Mesothelial cell of epicardium (in vitro differentiated cells): ENCODE data around the gene ST6GALNAC6. TPM values are rescaled to one million over a fixed set of nuclear protein-coding genes. Genes with fewer than 3 reads are reported as not detected.

Experiments used
- DNase-seq, 2 experiments: peaks; one replicate each; pipeline ENCODE4 v3.0.0; 2021; ENCODE audit warnings: low spot score in 2 of 2; ENCODE audit not compliant: unreplicated experiment in 2 of 2
- H3K27ac Mint-ChIP-seq: 2 replicates; pipeline ENCODE4 v1.8.0; 2021; ENCODE audit warnings: mixed read lengths
- H3K27me3 Mint-ChIP-seq: 2 replicates; pipeline ENCODE4 v1.8.0; 2021; ENCODE audit warnings: low read depth, mixed read lengths
- H3K36me3 Mint-ChIP-seq: 2 replicates; pipeline ENCODE4 v1.8.0; 2021; ENCODE audit warnings: mixed read lengths
- H3K4me1 Mint-ChIP-seq: 2 replicates; pipeline ENCODE4 v1.8.0; 2021; ENCODE audit warnings: mixed read lengths
- H3K4me3 Mint-ChIP-seq: 2 replicates; pipeline ENCODE4 v1.8.0; 2021; ENCODE audit warnings: mild to moderate bottlenecking, moderate library complexity, mixed read lengths
- H3K9me3 Mint-ChIP-seq: 2 replicates; pipeline ENCODE4 v1.8.0; 2021; ENCODE audit warnings: mixed read lengths
- total RNA-seq: library from RNA; stranded (reverse); gene quantifications from 3 replicates; pipeline ENCODE4 v1.2.1, GENCODE V29; 2021
- TF ChIP-seq, protein P1 (sequence below): fragments of 200-600 bp; sonication (generic); IDR thresholded peaks from one replicate; pipeline ENCODE4 v1.5.0; 2021; ENCODE audit warnings: antibody characterized with exemption; ENCODE audit not compliant: unreplicated experiment

ST6GALNAC6 gene
- total RNA-seq, 1 donor from 2014 or later = 34.2 TPM

DNA sequence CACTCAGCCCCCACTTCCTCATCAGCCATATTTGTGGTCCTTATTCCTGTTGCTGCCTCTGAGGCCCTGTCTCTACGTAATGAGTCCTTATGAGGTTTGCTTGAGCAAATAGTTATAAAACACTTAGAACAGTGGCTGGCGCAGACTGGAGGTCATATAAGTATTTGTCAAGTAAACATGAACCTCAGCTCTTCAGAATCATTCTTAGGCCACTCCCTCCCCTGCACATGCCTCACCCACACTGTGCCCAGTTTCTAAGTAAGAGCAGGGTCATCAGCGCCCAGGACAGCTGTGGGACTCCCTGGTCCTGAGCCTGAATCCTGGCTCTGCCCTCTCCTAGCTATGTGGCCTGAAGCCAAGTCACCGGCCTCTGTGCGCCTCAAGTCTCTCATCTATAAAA lies 13.5 kb upstream of the ST6GALNAC6 start:
- Mint-ChIP-seq H3K4me3 (no peak overlapping the region), H3K27me3 (no peaks in the 10 kb centered on the region), H3K36me3 (peaks cover 11% of the 10 kb centered on the region), H3K4me1 (peaks cover 11% of the 10 kb centered on the region), H3K9me3 (no peaks in the 10 kb centered on the region), H3K27ac (no peak overlapping the region)
- TF ChIP-seq, protein P1, sequence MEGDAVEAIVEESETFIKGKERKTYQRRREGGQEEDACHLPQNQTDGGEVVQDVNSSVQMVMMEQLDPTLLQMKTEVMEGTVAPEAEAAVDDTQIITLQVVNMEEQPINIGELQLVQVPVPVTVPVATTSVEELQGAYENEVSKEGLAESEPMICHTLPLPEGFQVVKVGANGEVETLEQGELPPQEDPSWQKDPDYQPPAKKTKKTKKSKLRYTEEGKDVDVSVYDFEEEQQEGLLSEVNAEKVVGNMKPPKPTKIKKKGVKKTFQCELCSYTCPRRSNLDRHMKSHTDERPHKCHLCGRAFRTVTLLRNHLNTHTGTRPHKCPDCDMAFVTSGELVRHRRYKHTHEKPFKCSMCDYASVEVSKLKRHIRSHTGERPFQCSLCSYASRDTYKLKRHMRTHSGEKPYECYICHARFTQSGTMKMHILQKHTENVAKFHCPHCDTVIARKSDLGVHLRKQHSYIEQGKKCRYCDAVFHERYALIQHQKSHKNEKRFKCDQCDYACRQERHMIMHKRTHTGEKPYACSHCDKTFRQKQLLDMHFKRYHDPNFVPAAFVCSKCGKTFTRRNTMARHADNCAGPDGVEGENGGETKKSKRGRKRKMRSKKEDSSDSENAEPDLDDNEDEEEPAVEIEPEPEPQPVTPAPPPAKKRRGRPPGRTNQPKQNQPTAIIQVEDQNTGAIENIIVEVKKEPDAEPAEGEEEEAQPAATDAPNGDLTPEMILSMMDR = no peak
- DNase-seq = no peak

DNA sequence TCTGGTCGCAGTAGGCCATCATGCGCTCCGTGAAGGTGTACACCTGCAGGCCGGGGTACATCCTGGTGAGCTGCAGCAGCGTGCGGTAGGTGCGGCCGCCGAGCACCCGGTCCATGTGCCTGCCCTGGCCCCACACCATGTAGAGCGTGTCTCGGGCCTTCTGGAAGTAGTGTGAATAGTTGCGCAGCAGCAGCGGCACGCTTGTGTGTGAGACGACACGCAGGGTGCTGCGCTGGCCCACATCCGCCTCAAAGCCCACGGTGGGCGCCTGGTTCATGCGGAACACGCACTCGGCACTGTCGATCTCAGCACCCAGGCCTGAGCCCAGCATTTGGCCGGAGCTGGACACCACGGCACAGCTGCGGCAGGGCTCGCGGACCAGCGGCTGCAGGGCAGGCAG lies 12.9 kb upstream of the ST6GALNAC6 start:
- DNase-seq = no peak
- Mint-ChIP-seq H3K27ac (no peak overlapping the region), H3K4me3 (no peak overlapping the region), H3K27me3 (no peaks in the 10 kb centered on the region), H3K9me3 (no peaks in the 10 kb centered on the region), H3K36me3 (peaks cover 11% of the 10 kb centered on the region), H3K4me1 (peaks cover 11% of the 10 kb centered on the region)
- TF ChIP-seq, protein P1 = no peak

DNA sequence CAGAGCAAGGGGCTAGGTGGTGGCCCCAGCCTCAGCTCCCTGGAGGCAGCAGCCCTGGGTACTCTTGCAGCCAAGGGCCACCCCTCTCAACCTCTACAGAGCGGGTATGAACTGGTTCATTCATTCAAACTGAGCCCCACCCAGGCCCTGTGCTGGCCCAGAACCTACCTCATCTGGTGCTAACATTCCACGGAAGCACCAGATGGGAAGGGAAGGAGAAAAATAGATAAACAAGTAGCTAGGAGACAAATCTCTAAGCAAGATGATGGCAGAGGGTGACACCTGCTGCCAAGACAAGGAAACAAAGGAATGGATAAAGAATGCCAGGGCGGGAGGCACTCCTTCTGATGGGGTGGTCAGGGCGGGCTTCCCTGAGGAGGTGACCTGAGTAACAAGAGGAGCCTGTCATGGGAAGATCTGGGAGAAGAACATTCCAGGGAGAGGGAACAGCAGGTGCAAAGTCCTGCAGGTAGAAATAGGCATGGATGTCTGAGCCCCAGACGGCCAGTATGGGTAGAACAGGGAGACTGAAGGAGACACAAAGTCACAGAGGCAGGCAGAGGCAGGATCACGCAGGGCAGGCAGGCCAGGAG lies 11.3 kb upstream of the ST6GALNAC6 start:
- no peak for DNase-seq
- no peak overlapping the region for H3K4me3 Mint-ChIP-seq
- TF ChIP-seq, protein P1 = no peak
- no peaks in the 10 kb centered on the region for H3K27me3 Mint-ChIP-seq
- peaks cover 3% of the 10 kb centered on the region for H3K4me1 Mint-ChIP-seq
- no peak overlapping the region for H3K27ac Mint-ChIP-seq
- H3K36me3 Mint-ChIP-seq = peaks cover 11% of the 10 kb centered on the region
- H3K9me3 Mint-ChIP-seq = no peaks in the 10 kb centered on the region

DNA sequence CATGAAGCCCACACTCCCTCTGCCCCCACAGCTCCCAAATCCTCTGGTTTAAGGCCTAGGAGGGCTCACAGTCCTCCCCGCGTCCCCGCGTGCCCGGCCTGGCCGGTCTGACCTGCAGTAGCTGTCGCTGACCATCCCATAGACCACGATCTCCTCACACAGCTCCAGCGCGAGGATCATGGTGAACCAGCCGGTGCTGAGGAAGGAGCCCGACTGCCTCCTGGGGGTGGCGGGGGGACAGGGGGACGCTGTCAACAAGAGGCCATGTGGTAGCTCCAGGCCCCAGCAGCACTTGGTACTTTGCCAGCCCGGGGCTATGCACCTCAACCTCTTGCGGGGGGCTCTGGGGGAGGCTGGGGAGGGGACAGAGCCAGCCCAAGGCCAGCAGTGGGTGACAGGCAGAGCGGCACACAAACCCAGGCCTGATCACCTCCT lies 10.5 kb upstream of the ST6GALNAC6 start:
- TF ChIP-seq, protein P1 = no peak
- Mint-ChIP-seq H3K9me3 (no peaks in the 10 kb centered on the region), H3K27ac (no peak overlapping the region), H3K4me1 (peaks cover 8% of the 10 kb centered on the region), H3K4me3 (no peak overlapping the region), H3K36me3 (peaks cover 11% of the 10 kb centered on the region), H3K27me3 (no peaks in the 10 kb centered on the region)
- DNase-seq = no peak

GRCh38 chr9:127908660-127908926 lies 9.2 kb upstream of the ST6GALNAC6 start:
- H3K4me1 Mint-ChIP-seq = peaks cover 20% of the 10 kb centered on the region
- H3K4me3 Mint-ChIP-seq = no peak overlapping the region
- no peaks in the 10 kb centered on the region for H3K9me3 Mint-ChIP-seq
- no peak for DNase-seq
- TF ChIP-seq, protein P1 = no peak
- H3K27ac Mint-ChIP-seq = no peak overlapping the region
- peaks cover 11% of the 10 kb centered on the region for H3K36me3 Mint-ChIP-seq
- no peaks in the 10 kb centered on the region for H3K27me3 Mint-ChIP-seq
